ENCODE results near the gene FAM151A.

Gene FAM151A

DNA sequence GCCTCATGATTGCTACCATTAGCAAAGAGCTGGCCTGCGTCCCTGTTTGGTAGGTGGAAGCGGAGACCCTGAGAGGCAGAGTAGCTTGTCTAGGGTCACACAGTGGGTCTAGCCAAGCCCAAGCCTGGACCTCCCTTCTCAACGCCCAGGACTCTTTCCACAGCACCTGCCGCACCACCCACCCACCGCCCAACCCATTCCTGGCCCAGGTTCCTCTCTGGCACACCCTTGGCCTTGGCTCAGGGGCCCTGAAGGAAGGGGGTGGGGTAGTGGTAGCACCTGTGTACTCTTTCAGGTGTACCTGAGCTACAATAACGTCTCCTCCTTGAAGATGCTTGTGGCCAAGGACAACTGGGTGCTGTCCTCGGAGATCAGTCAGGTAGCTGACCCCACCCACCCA, 19.3 kb downstream of the FAM151A start:
- DNase-seq = no peak

- no peak for DNase-seq
Observed at GRCh38 chr1:54603241-54603640, 20.1 kb downstream of the FAM151A start.

GRCh38 chr1:54602554-54602953, 20.8 kb downstream of the FAM151A start:
- DNase-seq = no peak

- no peak for DNase-seq
Observed at GRCh38 chr1:54601730-54602129, 21.6 kb downstream of the FAM151A start.

DNA sequence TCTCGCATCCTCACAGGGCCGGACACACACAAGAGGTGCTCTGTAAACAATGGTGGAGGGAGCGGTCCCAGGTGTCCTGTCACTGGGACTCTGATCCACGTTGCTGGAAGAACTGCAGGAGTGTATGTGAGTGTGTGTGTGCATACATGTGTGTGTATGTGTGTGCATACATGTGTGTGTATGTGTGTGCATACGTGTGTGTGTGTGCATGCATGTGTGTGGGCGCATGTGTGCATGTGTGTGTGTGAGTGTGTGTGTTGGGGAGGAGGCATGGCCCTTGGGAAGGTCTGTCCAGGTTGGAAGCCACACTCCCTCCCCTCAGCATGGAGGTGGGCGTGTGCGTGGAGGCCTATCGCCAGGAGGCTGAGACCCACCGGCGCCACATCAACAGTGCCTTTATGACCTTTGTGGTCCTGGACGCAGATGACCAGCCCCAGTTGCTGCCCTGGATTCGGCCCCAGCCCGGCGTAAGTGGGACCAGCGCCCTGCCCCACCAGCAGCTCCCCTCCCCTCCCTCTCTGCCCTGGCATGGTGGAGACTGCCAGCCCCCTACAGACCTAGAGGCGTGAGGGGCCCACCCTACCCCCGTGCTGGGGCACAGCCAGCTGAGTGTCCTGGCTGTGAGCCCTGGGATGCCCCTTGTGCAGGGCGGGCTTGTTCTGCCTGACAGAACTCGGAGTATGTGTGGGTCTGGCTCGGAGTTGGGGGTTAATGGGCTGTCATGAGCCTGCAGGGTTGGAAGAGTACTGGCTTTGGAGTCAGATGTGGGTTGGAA, 22.2 kb downstream of the FAM151A start:
- no peak for DNase-seq

GRCh38 chr1:54599211-54599823, 24.0 kb downstream of the FAM151A start:
- DNase-seq = no peak

DNA sequence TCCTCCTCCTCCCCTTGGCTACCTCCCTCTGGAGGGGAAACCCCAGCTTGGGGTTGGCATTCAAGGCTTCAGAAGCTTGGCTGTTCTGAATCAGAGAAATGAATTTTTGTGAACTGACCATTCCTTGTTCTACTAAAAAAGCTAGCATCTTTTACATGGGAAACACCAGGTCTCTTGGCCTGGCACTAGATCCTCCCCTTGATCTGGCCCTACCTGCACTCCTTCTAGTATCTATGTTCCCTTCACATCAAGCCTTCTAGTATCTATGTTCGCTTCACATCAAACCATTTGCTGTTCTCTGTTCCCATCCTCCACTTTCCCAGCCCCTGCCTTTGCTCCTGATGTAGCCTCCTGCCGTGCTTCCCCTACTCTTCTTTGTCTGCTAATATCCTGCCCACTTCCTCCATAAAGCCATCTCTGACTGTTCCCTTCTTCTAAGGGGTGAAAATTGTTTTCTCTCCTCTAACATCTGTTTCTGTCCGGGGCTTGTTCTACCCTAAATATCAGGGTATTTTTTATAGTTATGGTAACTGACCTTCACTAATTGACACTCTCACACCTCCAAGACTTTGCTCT, 25.8 kb downstream of the FAM151A start:
- DNase-seq = no peak

DNA sequence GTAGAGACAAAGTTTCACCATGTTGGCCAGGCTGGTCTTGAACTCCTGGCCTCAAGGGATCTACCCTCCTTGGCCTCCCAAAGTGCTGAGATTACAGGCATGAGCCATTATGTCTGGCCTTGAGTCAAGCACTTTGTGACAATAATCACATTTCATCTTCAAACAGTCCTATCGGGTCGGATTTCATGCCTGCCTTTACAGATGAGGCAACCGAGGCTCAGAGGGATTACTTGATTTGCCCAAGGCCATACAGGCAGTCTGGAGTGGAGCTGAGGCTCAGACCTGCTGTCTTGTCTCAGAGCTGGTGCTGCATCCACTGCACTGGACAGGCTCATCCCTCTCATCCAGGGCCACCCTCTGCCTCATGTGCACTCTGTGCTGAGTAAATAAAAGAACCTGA, 26.6 kb downstream of the FAM151A start:
- DNase-seq = no peak

DNA sequence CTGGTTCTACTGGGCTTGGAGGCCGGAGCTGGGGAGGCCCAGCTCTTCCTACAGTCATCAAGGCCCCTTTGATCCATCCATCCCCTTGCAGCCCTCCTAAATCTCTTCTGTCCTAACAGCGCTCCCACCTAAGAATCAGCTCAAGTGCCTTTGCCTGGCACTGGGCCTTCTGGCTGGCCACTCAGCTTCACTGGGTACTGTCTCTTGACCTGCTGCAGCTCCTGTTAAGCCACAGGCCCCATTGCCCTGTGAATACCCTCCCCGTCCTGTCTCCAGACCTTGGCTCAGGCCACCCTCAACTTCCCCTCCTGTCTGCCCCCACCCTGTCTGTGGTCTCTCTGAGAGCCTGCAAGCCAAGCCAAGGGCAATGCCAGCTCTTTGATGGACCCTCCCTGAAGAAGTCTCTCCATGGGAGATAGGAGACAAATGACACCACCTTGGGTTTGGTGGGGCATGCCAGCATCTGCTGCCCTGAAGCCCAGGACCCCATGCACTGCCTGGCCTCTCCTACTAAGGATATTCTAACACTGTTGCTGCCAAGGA, 27.3 kb downstream of the FAM151A start:
- DNase-seq = no peak

DNA sequence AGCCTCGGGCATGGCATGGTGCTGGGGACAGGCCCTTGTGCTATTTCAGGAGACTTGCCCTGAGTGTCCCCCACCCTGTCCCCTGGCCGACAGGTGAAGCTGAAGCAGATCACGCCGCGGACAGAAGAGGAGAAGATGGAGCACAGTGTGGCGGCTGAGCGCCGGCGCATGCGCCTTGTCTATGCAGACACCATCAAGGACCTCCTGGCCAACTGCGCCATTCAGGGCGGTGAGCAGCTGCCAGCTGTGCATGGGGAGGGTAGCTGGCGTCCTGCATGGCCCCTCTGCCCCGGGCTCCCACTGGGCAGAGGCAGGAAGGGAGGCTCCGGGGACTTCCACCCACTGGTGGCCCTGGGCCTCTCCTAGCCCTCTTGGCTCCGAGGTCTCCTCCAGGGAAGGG, 28.9 kb downstream of the FAM151A start:
- DNase-seq = no peak

- no peak for DNase-seq
Observed at GRCh38 chr1:54593571-54594160, 29.7 kb downstream of the FAM151A start.

- DNase-seq = no peak
Observed at GRCh38 chr1:54591127-54591756, 32.1 kb downstream of the FAM151A start.

- no peak for DNase-seq
Observed at GRCh38 chr1:54588377-54588776, 34.9 kb downstream of the FAM151A start.

DNA sequence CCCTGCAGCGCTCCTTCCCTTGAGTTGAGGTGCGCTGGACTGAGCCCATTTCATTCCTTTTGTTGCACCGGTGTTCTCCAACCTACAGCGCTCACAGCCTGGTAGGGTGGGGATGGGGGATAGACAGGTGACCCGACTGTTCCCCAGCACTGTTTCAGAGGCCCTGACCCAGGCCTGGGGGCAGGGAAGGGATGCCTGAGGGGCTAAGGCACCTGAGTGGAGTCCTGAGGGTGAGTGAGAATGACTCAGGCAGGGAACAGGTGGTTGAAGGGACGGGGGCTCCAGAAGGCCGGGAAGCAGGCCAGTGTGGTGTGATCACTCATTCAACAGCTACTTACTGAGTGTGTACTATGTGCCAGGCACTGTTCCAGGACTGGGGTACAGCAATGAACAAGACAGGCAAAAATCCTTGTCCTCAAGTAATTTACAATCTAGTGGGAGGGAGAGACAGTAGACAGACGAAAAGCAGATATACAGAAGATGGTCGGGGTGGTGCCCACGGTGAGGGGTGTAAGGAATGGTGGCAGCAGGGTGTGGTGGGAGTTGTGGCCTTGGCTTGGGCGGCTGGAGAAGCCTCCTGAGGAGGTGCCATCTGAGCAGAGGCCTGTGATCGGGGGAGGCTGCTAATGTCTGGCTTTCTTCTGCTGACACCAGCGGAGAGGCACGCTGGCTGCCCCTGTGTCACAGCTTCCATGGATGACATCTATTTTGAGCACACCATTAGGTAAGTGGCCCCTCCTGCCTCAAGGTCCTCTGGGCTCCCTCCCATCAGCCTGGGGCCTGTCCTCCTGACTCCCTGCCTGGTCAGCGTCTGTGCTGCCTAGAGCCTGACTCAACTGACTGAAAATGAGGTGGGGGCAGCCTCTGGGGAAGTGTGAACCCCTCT, 37.9 kb downstream of the FAM151A start:
- no peak for DNase-seq

DNA sequence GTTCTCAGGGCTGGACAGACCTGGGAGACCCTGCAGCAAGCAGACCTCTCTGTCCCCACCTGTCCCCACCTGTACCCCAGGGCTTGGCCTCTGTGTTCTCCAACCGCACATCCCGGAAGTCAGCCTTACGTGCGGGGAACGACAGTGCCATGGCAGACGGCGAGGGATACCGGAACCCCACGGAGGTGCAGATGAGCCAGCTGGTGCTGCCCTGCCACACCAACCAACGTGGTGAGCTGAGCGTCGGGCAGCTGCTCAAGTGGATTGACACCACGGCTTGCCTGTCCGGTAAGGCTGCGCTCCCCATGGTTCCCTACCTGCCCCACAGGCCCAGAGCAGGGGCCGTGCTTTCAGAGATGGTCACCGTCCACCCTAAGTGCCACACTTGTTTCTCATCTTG, 38.8 kb downstream of the FAM151A start:
- DNase-seq = no peak

DNA sequence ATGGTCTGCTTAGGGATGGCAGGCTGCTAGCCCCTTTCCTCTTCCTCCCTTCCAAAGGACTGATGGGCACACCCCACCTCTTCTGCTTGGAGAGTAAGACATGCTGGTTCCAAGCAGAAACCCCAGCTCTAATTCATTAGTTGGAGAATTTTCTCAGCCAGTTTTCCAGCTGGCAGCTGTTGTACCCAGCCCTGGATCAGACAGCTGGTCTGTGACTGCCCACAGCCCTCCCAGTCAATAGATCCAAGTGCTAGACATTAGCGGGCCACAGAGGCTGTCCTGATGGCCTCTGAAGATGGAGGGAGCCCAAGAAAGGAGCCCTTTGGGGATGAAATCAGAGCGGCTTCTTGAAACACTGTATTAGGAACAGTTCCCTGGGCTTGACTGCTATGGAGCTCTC, 39.5 kb downstream of the FAM151A start:
- no peak for DNase-seq

DNA sequence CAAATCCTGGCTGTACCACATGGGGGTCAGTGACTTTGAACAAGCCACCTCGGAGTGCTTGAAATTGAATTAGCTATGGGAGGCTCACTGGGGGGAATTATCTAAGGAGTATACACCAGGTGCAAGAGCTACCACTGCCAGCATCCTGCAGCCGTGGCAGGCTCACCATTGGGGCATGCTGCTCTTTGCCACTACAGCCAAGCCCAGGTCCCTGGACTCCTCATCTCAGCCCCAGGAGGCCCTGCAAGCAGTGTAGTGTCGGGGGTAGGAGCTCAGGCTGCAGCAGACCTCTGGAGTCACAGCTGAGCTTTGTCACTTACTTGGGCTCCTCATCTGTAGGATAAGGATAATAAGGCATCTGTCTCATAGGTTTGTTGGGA, 40.0 kb downstream of the FAM151A start:
- DNase-seq = no peak

DNA sequence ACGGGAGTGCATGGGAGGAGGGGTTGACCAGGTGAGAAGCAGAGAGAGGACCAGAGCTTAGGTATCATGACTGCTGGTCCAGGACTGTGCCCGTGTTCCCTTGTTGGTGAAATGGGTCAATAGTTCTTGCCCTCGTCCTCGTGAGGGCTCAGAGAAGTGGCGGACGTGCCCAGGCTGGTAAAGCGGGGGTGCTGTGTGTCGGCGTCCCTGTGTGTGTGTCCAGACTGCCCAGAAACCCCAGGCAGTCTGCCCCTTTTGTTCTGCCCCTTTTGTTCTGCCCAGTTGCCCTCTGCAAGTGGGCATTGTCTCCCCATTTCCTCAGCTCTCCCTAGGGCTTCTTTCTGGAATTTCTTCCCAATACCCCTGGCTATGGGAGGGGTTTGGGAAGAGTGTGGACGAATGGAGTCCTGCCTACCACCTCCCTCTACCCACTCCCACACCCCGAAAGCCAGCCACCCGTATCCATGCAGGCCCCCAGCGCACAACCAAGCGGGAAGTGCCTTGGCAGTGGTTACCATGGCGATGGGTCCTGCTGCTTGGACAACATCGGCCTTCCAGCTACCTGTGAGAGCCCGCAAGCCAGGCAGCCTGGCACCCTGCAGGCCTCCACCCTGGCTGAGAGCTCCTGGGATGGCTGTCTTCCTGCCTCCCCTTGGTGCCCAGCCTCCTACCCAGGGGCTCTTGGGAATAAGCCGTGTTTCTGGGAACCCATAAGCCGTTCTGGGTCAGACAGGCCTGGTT, 40.6 kb downstream of the FAM151A start:
- DNase-seq = no peak

DNA sequence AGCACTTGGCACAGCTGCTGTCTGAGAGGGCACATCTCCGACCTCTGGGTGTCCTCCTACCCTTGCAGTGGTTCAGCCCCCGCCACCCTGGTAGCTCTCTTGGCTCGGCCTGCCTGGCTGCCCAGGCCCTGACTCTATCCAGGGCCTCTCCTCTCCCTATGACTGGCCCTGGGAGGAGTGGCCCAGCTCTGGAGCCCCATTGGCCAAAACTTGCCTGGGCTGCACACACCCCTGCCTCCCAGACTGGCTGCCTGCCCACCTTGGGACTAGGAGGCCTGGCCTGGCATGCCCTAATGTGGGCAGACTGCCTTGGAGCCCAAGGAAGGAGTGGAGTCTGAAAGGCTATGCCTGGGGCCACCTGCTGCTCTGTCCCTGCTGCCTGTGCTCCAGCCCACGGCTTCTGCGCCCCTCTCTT, 41.7 kb downstream of the FAM151A start:
- DNase-seq = no peak

DNA sequence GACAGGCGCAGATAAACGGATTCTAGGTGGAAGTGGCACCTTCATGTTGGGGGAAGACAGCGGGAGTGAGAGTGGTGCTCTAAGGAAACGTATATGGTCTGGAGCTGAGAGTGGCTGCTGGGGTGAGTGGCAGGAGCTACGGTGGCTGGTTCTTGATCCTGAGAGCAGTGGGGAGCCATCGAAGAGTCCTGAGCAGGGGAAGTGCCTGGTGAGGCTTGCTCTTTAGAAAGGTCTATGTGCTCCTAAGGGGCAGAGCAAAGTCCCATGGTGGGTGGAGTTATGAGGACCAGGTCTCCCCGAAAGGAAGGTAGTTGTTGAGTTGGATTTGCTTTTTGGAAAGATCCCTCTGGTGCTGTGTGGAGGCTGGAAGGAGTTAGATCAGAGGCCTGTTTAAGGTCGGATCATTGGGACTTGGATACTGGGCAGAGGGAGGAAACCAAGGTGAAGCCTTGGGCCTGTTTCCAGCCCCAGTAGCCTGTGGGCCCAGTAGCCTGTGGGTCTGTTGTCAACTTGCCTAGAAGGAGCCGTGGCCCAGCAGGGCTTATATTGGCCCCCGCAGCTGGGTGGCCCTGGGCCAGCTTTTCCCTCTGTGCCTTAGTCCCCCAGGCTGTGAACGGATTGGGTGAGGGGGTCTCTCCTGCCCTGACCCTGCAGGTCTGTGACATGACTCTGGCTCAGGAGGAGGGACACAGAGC, 42.3 kb downstream of the FAM151A start:
- no peak for DNase-seq

- no peak for DNase-seq
Observed at GRCh38 chr1:54579337-54579781, 44.0 kb downstream of the FAM151A start.

Measured in suppressor macrophage (primary cell).